ENCODE data around the gene POLR2F.

DNA sequence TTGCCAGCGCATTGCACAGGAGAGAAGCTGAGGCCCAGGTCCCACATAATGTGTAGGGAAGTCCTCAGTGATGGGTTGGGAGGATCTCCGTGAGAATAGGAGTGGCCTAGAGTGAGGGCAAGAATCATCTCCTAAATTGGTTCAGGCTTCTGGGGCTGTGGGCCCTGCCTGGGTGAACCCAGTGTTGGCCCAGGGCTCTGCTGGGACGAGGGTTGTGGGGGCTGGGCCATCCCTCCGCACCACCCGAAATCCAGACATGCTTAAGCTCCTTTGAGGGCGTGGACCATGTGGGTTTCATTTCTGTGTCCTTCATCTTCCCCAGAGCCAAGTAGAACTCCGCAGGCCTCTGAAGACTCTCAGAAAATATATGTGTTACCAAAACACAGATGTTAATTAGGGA, 43.7 kb upstream of the POLR2F start:
- TF ChIP-seq, protein P1, sequence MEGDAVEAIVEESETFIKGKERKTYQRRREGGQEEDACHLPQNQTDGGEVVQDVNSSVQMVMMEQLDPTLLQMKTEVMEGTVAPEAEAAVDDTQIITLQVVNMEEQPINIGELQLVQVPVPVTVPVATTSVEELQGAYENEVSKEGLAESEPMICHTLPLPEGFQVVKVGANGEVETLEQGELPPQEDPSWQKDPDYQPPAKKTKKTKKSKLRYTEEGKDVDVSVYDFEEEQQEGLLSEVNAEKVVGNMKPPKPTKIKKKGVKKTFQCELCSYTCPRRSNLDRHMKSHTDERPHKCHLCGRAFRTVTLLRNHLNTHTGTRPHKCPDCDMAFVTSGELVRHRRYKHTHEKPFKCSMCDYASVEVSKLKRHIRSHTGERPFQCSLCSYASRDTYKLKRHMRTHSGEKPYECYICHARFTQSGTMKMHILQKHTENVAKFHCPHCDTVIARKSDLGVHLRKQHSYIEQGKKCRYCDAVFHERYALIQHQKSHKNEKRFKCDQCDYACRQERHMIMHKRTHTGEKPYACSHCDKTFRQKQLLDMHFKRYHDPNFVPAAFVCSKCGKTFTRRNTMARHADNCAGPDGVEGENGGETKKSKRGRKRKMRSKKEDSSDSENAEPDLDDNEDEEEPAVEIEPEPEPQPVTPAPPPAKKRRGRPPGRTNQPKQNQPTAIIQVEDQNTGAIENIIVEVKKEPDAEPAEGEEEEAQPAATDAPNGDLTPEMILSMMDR (IDR thresholded peaks at IDR 0.05), result no peak
- no peak for TF ChIP-seq POLR2A (IDR thresholded peaks at IDR 0.05)
